Thoracic aorta (tissue), 2 donors: ENCODE measurements around the gene PLEKHM1. TPM values are rescaled to one million over a fixed set of nuclear protein-coding genes. Genes with fewer than 3 reads are reported as not detected.

Source experiments
- ATAC-seq: fragments of 150-250 bp; one replicate; pipeline ENCODE4 v1.8.0; 2017; ENCODE audit warnings: low read depth; ENCODE audit not compliant: insufficient number of reproducible peaks, low FRiP score
- DNase-seq: peaks from one replicate; pipeline ENCODE4 v3.0.0-alpha.2; 2020; ENCODE audit warnings: low spot score
- H3K27ac ChIP-seq, 2 donors: fragments of 200-600 bp; sonication (generic); 1 replicate in 1 of 2; 2 replicates in 1 of 2; pipeline ENCODE4 v1.5.1; 2016; ENCODE audit warnings: mild to moderate bottlenecking in 2 of 2, moderate library complexity in 2 of 2
- H3K27me3 ChIP-seq: fragments of 200-600 bp; sonication (generic); replicated peaks from 2 replicates; pipeline ENCODE4 v1.6.0; 2016; ENCODE audit warnings: mild to moderate bottlenecking; ENCODE audit not compliant: insufficient read depth
- H3K36me3 ChIP-seq: fragments of 200-600 bp; sonication (generic); one replicate; pipeline ENCODE4 v1.5.1; 2016
- H3K4me1 ChIP-seq, 2 donors: fragments of 200-600 bp; sonication (generic); 1 replicate in 1 of 2; 2 replicates in 1 of 2; pipeline versions ENCODE4 v1.5.1 to v1.6.0; 2016; ENCODE audit warnings: low read depth in 2 of 2, mild to moderate bottlenecking in 1 of 2; ENCODE audit not compliant: control insufficient read depth in 1 of 2
- H3K4me3 ChIP-seq: fragments of 200-600 bp; sonication (generic); 2 replicates; pipeline ENCODE4 v1.5.1; 2016; ENCODE audit warnings: mild to moderate bottlenecking
- H3K9me3 ChIP-seq: fragments of 200-600 bp; sonication (generic); 2 replicates; pipeline ENCODE4 v1.5.1; 2016
- CTCF ChIP-seq: fragments of 200-600 bp; sonication (generic); IDR thresholded peaks from one replicate; pipeline ENCODE4 v1.5.1; 2019; ENCODE audit warnings: antibody characterized with exemption
- total RNA-seq, 2 donors: library from RNA; depleted of rRNA; stranded (reverse); fragments of >200 nt; gene quantifications; one replicate each; pipeline versions ENCODE4 v1.1.0 to v1.2.3, GENCODE V29; 2016

The PLEKHM1 gene
- total RNA-seq, 2 donors from 2014 or later, result 64.3 to 134 TPM

- no peak for TF ChIP-seq CTCF
- ATAC-seq (no peak), DNase-seq (no peak)
- Histone ChIP-seq H3K27ac (no peak overlapping the region), H3K4me1 (peaks cover 31 to 45% of the 10 kb centered on the region in 2 donors), H3K27me3 (no peaks in the 10 kb centered on the region), H3K9me3 (no peaks in the 10 kb centered on the region), H3K4me3 (peak overlapping the region; percentile 74), H3K36me3 (peaks cover 7% of the 10 kb centered on the region)
Measured at GRCh38 chr17:45430738-45431530, 59.6 kb downstream of the PLEKHM1 start.

GRCh38 chr17:45430006-45430737 is 60.3 kb downstream of the PLEKHM1 start:
- peaks cover 31 to 45% of the 10 kb centered on the region in 2 donors for H3K4me1 ChIP-seq
- TF ChIP-seq CTCF, result no peak
- no peak overlapping the region for H3K27ac ChIP-seq
- no peaks in the 10 kb centered on the region for H3K27me3 ChIP-seq
- ATAC-seq (no peak), DNase-seq (no peak)
- no peaks in the 10 kb centered on the region for H3K9me3 ChIP-seq
- no peaks in the 10 kb centered on the region for H3K36me3 ChIP-seq
- peak overlapping the region; percentile 74 for H3K4me3 ChIP-seq

GRCh38 chr17:45429339-45430005 is 61.0 kb downstream of the PLEKHM1 start:
- no peak for ATAC-seq
- H3K4me1 ChIP-seq, result peaks cover 31 to 45% of the 10 kb centered on the region in 2 donors
- peak overlapping the region in 1 of 2 donors; percentile 22 for H3K27ac ChIP-seq
- DNase-seq, result no peak
- H3K36me3 ChIP-seq, result no peaks in the 10 kb centered on the region
- H3K9me3 ChIP-seq, result no peaks in the 10 kb centered on the region
- H3K27me3 ChIP-seq, result no peaks in the 10 kb centered on the region
- no peak for TF ChIP-seq CTCF
- peak overlapping the region; percentile 19 for H3K4me3 ChIP-seq

GRCh38 chr17:45428931-45429338 is 61.6 kb downstream of the PLEKHM1 start:
- Histone ChIP-seq H3K4me1 (peaks cover 31 to 45% of the 10 kb centered on the region in 2 donors), H3K27me3 (no peaks in the 10 kb centered on the region), H3K9me3 (no peaks in the 10 kb centered on the region), H3K4me3 (peak overlapping the region; percentile 19), H3K27ac (peak overlapping the region in 1 of 2 donors; percentile 22), H3K36me3 (no peaks in the 10 kb centered on the region)
- ATAC-seq, result no peak
- TF ChIP-seq CTCF, result no peak
- DNase-seq, result no peak
